ENCODE measurements around the gene AAR2.

AAR2 gene, protein sequence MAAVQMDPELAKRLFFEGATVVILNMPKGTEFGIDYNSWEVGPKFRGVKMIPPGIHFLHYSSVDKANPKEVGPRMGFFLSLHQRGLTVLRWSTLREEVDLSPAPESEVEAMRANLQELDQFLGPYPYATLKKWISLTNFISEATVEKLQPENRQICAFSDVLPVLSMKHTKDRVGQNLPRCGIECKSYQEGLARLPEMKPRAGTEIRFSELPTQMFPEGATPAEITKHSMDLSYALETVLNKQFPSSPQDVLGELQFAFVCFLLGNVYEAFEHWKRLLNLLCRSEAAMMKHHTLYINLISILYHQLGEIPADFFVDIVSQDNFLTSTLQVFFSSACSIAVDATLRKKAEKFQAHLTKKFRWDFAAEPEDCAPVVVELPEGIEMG

GRCh38 chr20:36235892-36236785, at the start of gene AAR2:
Gene AAR2, plus strand, starts transcription at chr20:36236478. Its CDS starts 3,391 bp downstream, at chr20:36239869.
- TF ChIP-seq, protein P1, sequence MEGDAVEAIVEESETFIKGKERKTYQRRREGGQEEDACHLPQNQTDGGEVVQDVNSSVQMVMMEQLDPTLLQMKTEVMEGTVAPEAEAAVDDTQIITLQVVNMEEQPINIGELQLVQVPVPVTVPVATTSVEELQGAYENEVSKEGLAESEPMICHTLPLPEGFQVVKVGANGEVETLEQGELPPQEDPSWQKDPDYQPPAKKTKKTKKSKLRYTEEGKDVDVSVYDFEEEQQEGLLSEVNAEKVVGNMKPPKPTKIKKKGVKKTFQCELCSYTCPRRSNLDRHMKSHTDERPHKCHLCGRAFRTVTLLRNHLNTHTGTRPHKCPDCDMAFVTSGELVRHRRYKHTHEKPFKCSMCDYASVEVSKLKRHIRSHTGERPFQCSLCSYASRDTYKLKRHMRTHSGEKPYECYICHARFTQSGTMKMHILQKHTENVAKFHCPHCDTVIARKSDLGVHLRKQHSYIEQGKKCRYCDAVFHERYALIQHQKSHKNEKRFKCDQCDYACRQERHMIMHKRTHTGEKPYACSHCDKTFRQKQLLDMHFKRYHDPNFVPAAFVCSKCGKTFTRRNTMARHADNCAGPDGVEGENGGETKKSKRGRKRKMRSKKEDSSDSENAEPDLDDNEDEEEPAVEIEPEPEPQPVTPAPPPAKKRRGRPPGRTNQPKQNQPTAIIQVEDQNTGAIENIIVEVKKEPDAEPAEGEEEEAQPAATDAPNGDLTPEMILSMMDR (conservative IDR thresholded peaks at IDR 0.05; ENCODE audit: low read depth, low read length), result no peak
- DNase-seq (ENCODE audit: low read depth), result peak; percentile 83

DNA sequence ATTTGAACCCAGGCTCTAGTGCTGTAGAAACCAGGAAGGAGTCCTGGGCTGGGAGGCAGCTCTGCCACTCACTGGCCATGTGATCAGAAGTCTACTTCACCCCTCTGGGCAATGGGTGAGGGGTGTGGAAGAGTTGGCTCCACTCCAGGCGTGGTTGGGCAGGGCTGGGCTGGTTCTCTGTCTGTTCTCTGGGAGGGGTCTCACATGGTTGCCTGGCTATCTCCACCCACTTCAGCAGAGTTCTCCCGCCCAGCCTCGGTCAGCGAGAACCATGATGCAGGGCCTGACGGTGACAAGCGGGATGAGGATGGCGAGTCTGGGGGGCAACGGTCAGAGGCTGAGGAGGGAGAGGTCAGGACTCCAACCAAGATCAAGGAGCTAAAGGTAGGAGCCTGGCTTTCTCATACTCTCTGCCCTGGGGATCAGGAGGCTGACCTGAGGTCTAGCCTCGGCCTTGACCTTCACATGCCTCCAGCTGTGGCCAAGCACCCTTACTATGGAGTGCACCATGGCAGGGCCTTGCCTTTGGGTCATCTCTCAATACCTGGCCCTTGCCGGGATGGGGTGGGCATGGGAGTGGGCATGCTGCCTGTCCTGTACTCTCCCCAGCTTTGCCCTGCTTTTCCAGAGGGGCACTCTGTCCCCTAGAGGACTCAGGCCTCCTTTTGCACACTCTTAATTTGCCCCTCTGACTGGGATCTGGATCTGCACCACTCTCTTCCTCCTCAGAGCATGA, 42.1 kb upstream of the AAR2 start:
- TF ChIP-seq, protein P1 (conservative IDR thresholded peaks at IDR 0.05; ENCODE audit: low read depth, low read length), result no peak
- DNase-seq (ENCODE audit: low read depth), result no peak
- H3K4me3 ChIP-seq (ENCODE audit: low read depth, low read length), result no peak overlapping the region

More at GRCh38 chr20:36235892-36236785, at the start of gene AAR2:
- H3K4me3 ChIP-seq (ENCODE audit: low read depth, low read length), result peak within 1 kb of the TSS; percentile 89

DNA sequence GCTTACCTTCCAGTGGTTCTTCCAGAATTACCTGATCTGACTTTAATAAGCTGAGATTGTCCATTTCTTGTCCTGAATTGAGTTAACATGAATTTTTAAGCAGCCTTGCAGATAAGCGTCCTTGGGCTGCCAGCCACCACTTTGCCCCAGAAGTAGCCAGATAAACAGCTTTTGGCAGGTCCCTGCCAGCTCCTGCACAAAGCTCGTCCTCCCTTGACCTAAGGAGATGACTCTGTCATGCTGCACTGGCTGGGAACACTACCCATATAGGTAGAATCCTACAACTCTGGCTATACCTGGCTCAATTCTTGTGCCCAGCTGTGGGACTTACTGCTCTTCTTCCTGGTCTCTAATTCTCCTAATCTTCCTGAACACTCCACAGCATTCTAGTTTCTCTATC, 39.6 kb upstream of the AAR2 start:
- H3K4me3 ChIP-seq (ENCODE audit: low read depth, low read length), result no peak overlapping the region
- TF ChIP-seq, protein P1 (conservative IDR thresholded peaks at IDR 0.05; ENCODE audit: low read depth, low read length), result no peak
- no peak for DNase-seq (ENCODE audit: low read depth)

GRCh38 chr20:36197271-36197670, 39.0 kb upstream of the AAR2 start:
- TF ChIP-seq, protein P1 (conservative IDR thresholded peaks at IDR 0.05; ENCODE audit: low read depth, low read length), result no peak
- H3K4me3 ChIP-seq (ENCODE audit: low read depth, low read length), result no peak overlapping the region
- no peak for DNase-seq (ENCODE audit: low read depth)

DNA sequence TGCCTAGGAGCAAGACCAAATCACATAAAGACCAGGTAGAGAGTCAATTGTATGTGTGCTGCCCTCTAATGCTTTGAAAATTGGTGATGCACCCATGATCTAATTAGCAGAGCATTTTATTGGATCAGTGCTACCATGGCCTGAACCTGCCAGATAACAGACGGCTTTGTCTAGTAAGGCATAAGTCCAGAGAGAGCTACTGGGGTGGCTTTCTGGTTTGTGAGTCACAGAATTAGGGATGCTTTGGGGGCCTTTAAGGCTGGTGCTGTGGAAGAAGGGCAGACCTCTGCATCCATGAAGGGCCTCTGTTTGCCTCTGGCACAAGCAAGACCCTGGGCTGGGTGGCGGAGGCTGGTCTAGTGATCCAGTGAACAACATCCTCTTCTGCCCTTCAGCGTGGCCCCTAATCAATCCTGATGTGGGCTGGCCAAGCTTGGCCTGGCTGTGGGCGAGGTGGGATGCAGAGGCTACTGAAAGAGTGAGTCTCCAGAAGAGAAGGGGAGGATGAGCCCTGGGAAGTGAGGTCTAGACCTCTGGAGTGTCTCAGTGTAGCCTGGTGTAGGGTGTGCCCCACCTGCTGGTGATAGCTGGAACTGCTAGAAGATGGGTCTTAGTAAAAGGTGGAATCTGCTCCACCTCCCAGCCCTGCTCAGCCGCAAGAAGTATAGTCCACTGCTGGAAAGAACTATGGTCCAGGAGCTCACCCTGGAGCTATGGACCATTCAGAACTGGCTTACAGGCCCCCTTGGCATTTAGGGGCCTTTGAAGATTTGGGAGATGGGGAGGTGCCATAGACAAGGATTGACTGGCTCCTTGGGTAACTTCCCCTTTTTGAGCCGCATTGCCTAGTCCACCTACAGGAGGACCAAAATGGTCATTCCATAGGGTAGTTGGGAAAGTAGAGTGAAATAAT, 36.7 kb upstream of the AAR2 start:
- DNase-seq (ENCODE audit: low read depth), result peak; percentile 90
- no peak overlapping the region for H3K4me3 ChIP-seq (ENCODE audit: low read depth, low read length)
- TF ChIP-seq, protein P1 (conservative IDR thresholded peaks at IDR 0.05; ENCODE audit: low read depth, low read length), result peak; percentile 93

DNA sequence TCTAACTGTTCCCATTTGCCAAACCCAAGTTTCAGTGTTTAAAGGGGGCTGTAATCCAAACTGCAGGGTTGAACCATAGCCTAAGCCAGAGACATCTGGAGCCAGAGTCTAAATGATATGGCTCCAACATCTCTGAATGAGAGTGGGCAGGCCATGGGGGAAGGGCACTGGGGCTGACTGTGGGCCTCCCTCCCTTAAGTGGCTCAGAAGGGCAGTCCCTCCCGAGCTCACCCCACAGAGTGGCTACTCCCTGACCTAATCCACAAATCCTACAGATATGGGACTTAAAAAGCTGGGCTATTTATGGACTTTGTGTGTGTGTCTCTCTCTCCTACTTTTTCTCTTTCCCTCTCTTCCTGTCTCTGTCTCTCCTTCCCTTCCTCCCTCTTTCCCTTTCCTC, 35.8 kb upstream of the AAR2 start:
- no peak overlapping the region for H3K4me3 ChIP-seq (ENCODE audit: low read depth, low read length)
- TF ChIP-seq, protein P1 (conservative IDR thresholded peaks at IDR 0.05; ENCODE audit: low read depth, low read length), result no peak
- no peak for DNase-seq (ENCODE audit: low read depth)

Data from choroid plexus epithelial cell (primary cell).